Measurements from ENCODE around the gene PLCD3. TPM values are rescaled to one million over a fixed set of nuclear protein-coding genes. Genes with fewer than 3 reads are reported as not detected.

PLCD3 gene
- total and polyA plus RNA-seq, 2 of the 8 experiments (the other 6 are each of a cell fraction or from before 2014, with no cell fraction given): 26.5 to 48.1 TPM

DNA sequence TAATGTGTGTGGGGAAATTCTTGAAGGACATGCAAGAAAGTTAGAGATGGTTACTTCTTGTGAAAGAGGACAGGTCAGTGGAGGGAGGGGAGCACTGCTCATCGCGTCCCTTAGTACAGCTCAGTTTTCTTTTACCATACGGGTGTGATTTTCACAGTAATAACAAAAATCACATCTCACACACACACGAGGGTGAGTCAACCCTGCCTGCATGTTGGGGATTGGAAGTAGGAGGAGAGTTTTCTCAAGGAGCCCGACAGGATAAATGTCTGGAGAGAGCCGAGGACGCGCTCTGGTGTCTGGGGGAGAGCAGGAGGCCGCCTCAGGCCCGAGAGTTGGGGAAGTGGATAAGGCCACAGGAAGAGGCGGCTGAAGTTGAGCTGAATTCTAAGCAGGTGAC is 16.4 kb downstream of the PLCD3 start:
- Histone ChIP-seq H2BK12ac (ENCODE audit: low read depth, low read length) (no peak overlapping the region), H2AFZ (ENCODE audit: low read length) (no peak overlapping the region), H2BK5ac (ENCODE audit: low read depth, low read length) (no peak overlapping the region), H3K9ac (replicated peaks in 1 of 4; ENCODE audit: extremely low read depth in 1 of 4, low read depth in 3 of 4, low read length in 3 of 4) (no peak overlapping the region), H3K4me3 (ENCODE audit: extremely low read depth in 1 of 4, insufficient read depth in 2 of 4, low read depth in 3 of 4, low read length in 4 of 4) (no peak overlapping the region), H3K23me2 (ENCODE audit: low read depth, low read length) (no peaks in the 10 kb centered on the region), H3K23ac (ENCODE audit: insufficient read length) (no peak overlapping the region), H3K27ac (ENCODE audit: low read depth, low read length) (no peak overlapping the region), H4K91ac (replicated peaks; ENCODE audit: insufficient read length, low read length) (no peak overlapping the region), H2BK120ac (replicated peaks; ENCODE audit: low read depth, low read length) (no peak overlapping the region), H3K79me1 (ENCODE audit: low read depth, low read length) (no peaks in the 10 kb centered on the region), H3K27me3 (replicated peaks in 1 of 4; ENCODE audit: control insufficient read depth in 3 of 4, extremely low read depth in 1 of 4, insufficient read depth in 3 of 4, low read length in 3 of 4) (no peaks in the 10 kb centered on the region), H3K18ac (ENCODE audit: extremely low read depth, low read length) (no peak overlapping the region), H3K14ac (ENCODE audit: insufficient read length) (no peak overlapping the region), H3K9me3 (ENCODE audit: insufficient read depth in 2 of 2, low read depth in 1 of 2, low read length in 1 of 2) (no peaks in the 10 kb centered on the region), H2BK20ac (ENCODE audit: low read length) (no peak overlapping the region), H2AK5ac (ENCODE audit: low read depth, low read length) (no peak overlapping the region), H3K4me1 (replicated peaks in 1 of 4; ENCODE audit: control insufficient read depth in 3 of 4, insufficient read depth in 4 of 4, low read length in 3 of 4) (peaks cover 0 to 9% (median 4%) of the 10 kb centered on the region in 4 experiments; a peak in 3 of 7 replicates), H4K8ac (ENCODE audit: extremely low read depth, insufficient read depth, low read length) (no peak overlapping the region; the same call in 1 of the 2 replicates), H4K20me1 (replicated peaks in 1 of 2; ENCODE audit: control insufficient read depth in 1 of 2, insufficient read depth in 2 of 2, low read length in 2 of 2) (peaks cover 0 to 2% of the 10 kb centered on the region in 2 experiments), H2BK15ac (ENCODE audit: low read length) (no peak overlapping the region), H3K4ac (replicated peaks; ENCODE audit: insufficient read length, low read depth, low read length) (no peak overlapping the region), H4K5ac (ENCODE audit: insufficient read length, low read depth, low read length) (no peak overlapping the region), H3K4me2 (ENCODE audit: insufficient read depth in 1 of 2, low read depth in 2 of 2, low read length in 2 of 2) (no peak overlapping the region), H3K36me3 (ENCODE audit: control insufficient read depth in 2 of 4, insufficient read depth in 4 of 4, low read length in 3 of 4) (no peaks in the 10 kb centered on the region), H3K79me2 (ENCODE audit: control insufficient read depth in 1 of 2, insufficient read depth in 2 of 2, low read length in 2 of 2) (no peaks in the 10 kb centered on the region), H3K56ac (replicated peaks; ENCODE audit: insufficient read length, low read depth, low read length) (no peak overlapping the region)
- CTCF ChIA-PET (ENCODE audit: partially characterized antibody): interaction anchor here (1.2 to 3.4 kb wide), 9 partner anchors 10 to 195 kb away, joined by 3 to 20 read pairs (median 6); partner anchors contain the start of genes ACBD4 and PLCD3
- 91% methylated on average over 11 of the region's 11 CpGs; no CpG with 5 or more reads in 1 of the 2 experiments for WGBS, 2 experiments (ENCODE audit: extremely low coverage in 1 of 2, insufficient coverage in 1 of 2, insufficient read length in 1 of 2, insufficient replicate concordance in 2 of 2, low coverage in 1 of 2, low lambda C conversion rate in 2 of 2, missing lambda C conversion rate in 1 of 2)
- no peak for DNase-seq (ENCODE audit: low read depth in 1 of 2, low spot score in 2 of 2)
- POLR2A ChIA-PET (ENCODE audit: partially characterized antibody): interaction anchor here (1.1 to 2.1 kb wide), 7 partner anchors 8 to 34 kb away, joined by 3 to 10 read pairs (median 3); partner anchors contain the start of gene HEXIM1
- no peak for FAIRE-seq
- TF ChIP-seq NANOG (IDR thresholded peaks at IDR 0.05; ENCODE audit: insufficient read depth, low read depth, low read length, poor library complexity, severe bottlenecking) (no peak), POLR2A (IDR thresholded peaks at IDR 0.05; ENCODE audit: control extremely low read depth in 1 of 2, low read depth in 2 of 2, low read length in 2 of 2) (no peak), SIRT6 (IDR thresholded peaks at IDR 0.05; ENCODE audit: low read length) (no peak), MAFK (IDR thresholded peaks at IDR 0.05; ENCODE audit: low read depth, low read length) (no peak), CHD2 (IDR thresholded peaks at IDR 0.05; ENCODE audit: low read length) (no peak), GABPA (IDR thresholded peaks at IDR 0.05; ENCODE audit: borderline replicate concordance, insufficient read depth, low read length) (no peak)
